Ovary (tissue), 9 donors: ENCODE data around the gene PNLIPRP3. TPM values are rescaled to one million over a fixed set of nuclear protein-coding genes. Genes with fewer than 3 reads are reported as not detected.

Experiments used
- DNase-seq, 5 donors: peaks; one replicate each; pipeline ENCODE4 v3.0.0-alpha.2; 2019 to 2020
- H3K27ac ChIP-seq, 2 donors: fragments of 200-600 bp; one replicate each; pipeline versions ENCODE4 v1.5.1 to v1.8.0; 2019 to 2022
- H3K27me3 ChIP-seq: fragments of 200-600 bp; one replicate; pipeline ENCODE4 v1.8.0; 2022
- H3K36me3 ChIP-seq: fragments of 200-600 bp; sonication (generic); one replicate; pipeline ENCODE4 v1.5.1; 2019
- H3K4me1 ChIP-seq: one replicate; pipeline ENCODE4 v1.8.1; 2013; ENCODE audit warnings: mild to moderate bottlenecking, moderate library complexity; ENCODE audit not compliant: insufficient read depth
- H3K4me3 ChIP-seq: fragments of 200-600 bp; sonication (generic); one replicate; pipeline ENCODE4 v1.5.1; 2017
- H3K9me3 ChIP-seq, 2 donors: fragments of 200-600 bp in 1 of 2; sonication (generic) in 1 of 2; one replicate each; pipeline versions ENCODE4 v1.5.1 to v1.8.1; 2013 to 2019; ENCODE audit warnings: mild to moderate bottlenecking in 1 of 2, moderate library complexity in 1 of 2
- CTCF ChIP-seq, 3 donors: fragments of 450-650 bp in 2 of 3; fragments of 200-600 bp in 1 of 3; IDR thresholded peaks; one replicate each; pipeline versions ENCODE4 v1.5.1 to v1.8.0; 2016 to 2022; ENCODE audit warnings: antibody characterized with exemption in 3 of 3, mild to moderate bottlenecking in 1 of 3
- EP300 ChIP-seq: sonication (generic); formaldehyde crosslinking; IDR thresholded peaks from one replicate; pipeline ENCODE4 v1.6.1; 2017; ENCODE audit warnings: antibody characterized with exemption
- POLR2A ChIP-seq: fragments of 450-650 bp; IDR thresholded peaks from one replicate; pipeline ENCODE4 v1.6.1; 2017; ENCODE audit warnings: antibody characterized with exemption, mild to moderate bottlenecking, moderate library complexity
- WGBS, 3 donors: extraction: QIAGEN DNeasy Blood & Tissue Kit in 1 of 3; methylation state at CpG; one replicate each; pipeline versions ENCODE4 v1.1.5 to v1.1.7; 2013 to 2017; 5-methylcytosine and 5-hydroxymethylcytosine counted together
- intact Hi-C, 4 donors: fragments of 100-400 bp; cut with DNase I; formaldehyde crosslinking; loops; one replicate each; pipeline versions ENCODE4 v1.11.0 to v1.15.1; 2022 to 2023
- polyA plus RNA-seq, 2 donors: library from polyadenylated mRNA; stranded (reverse); fragments of 200-250 nt in 1 of 2; fragments of 350-450 nt in 1 of 2; fragmentation: Illumina TruSeq in 1 of 2; extraction: RNeasy Lipid Tissue Mini Kit (QIAGEN cat#74804) in 1 of 2; gene quantifications; one replicate each; pipeline ENCODE4 v1.2.3, GENCODE V29; 2013 to 2014
- total RNA-seq, 7 donors: library from RNA; depleted of rRNA in 2 of 7; stranded (reverse); fragments of >200 nt in 2 of 7; fragmentation: NEBNext Ultra II Directional in 3 of 7; extraction: Animal tissue kit (Norgen Biotek cat#: 25700) in 3 of 7; gene quantifications; one replicate each; pipeline versions ENCODE4 v1.1.0 to v1.2.4, GENCODE V29; 2016 to 2023
- donor health status: DM: no; HTN: no; CAD: no; lungs with moderate emphysema.
- donor health status: DM: no; HTN: no; CAD: no.
- donor health status: Bipolar disorder and iron deficiency.
- donor health status: DM: yes; HTN: yes; CAD: no.
- donor health status: DM: no; HTN: no; CAD: no.
- donor health status: DM: yes; HTN: yes; CAD: no.

Gene PNLIPRP3
- total and polyA plus RNA-seq, 9 donors = not detected

- Histone ChIP-seq H3K27ac (no peak overlapping the region), H3K4me3 (no peak overlapping the region), H3K36me3 (no peaks in the 10 kb centered on the region), H3K27me3 (no peaks in the 10 kb centered on the region), H3K4me1 (no peaks in the 10 kb centered on the region), H3K9me3 (no peaks in the 10 kb centered on the region)
- WGBS, 3 donors = 72 to 82% (median 78%) methylated on average over 5 of the region's 5 CpGs
- TF ChIP-seq CTCF (IDR thresholded peaks at IDR 0.05) (no peak), POLR2A (no peak), EP300 (no peak)
- no peak for DNase-seq
- intact Hi-C loops = no loop called here
Observed at GRCh38 chr10:116410351-116410750, 17.3 kb upstream of the PNLIPRP3 start.

- H3K36me3 ChIP-seq = no peaks in the 10 kb centered on the region
- H3K27me3 ChIP-seq = no peaks in the 10 kb centered on the region
- no peak overlapping the region for H3K4me3 ChIP-seq
- TF ChIP-seq POLR2A = no peak
- no peak for TF ChIP-seq EP300
- no peak for TF ChIP-seq CTCF (IDR thresholded peaks at IDR 0.05)
- H3K9me3 ChIP-seq = no peaks in the 10 kb centered on the region
- WGBS, 3 donors = 57 to 62% (median 58%) methylated on average over 2 of the region's 2 CpGs
- no peak overlapping the region for H3K27ac ChIP-seq
- DNase-seq = no peak
- no peaks in the 10 kb centered on the region for H3K4me1 ChIP-seq
- intact Hi-C loops = no loop called here
Observed at GRCh38 chr10:116417821-116418220, 9.8 kb upstream of the PNLIPRP3 start.

- 84 to 91% (median 88%) methylated on average over 1 of the region's 1 CpG for WGBS, 3 donors
Observed at GRCh38 chr10:116418389-116418788, 9.3 kb upstream of the PNLIPRP3 start.

GRCh38 chr10:116421815-116422214 lies 5.8 kb upstream of the PNLIPRP3 start:
- intact Hi-C loops = no loop called here
- 92 to 96% (median 95%) methylated on average over 1 of the region's 1 CpG for WGBS, 3 donors
- no peaks in the 10 kb centered on the region for H3K4me1 ChIP-seq
- H3K36me3 ChIP-seq = no peaks in the 10 kb centered on the region
- H3K27me3 ChIP-seq = no peaks in the 10 kb centered on the region
- TF ChIP-seq EP300 = no peak
- no peak for TF ChIP-seq POLR2A
- no peak for TF ChIP-seq CTCF (IDR thresholded peaks at IDR 0.05)
- no peak for DNase-seq
- H3K27ac ChIP-seq = no peak overlapping the region
- no peak overlapping the region for H3K4me3 ChIP-seq
- no peaks in the 10 kb centered on the region for H3K9me3 ChIP-seq

More at GRCh38 chr10:116418389-116418788, 9.3 kb upstream of the PNLIPRP3 start:
- intact Hi-C loops = no loop called here
- H3K4me1 ChIP-seq = no peaks in the 10 kb centered on the region
- no peak overlapping the region for H3K27ac ChIP-seq
- H3K9me3 ChIP-seq = no peaks in the 10 kb centered on the region
- no peak overlapping the region for H3K4me3 ChIP-seq
- H3K27me3 ChIP-seq = no peaks in the 10 kb centered on the region
- no peaks in the 10 kb centered on the region for H3K36me3 ChIP-seq
- DNase-seq = no peak
- no peak for TF ChIP-seq EP300
- no peak for TF ChIP-seq CTCF (IDR thresholded peaks at IDR 0.05)
- no peak for TF ChIP-seq POLR2A
